C4-2B (cell line): ENCODE data around the gene BNC2.

Source experiments
- H3K27ac ChIP-seq: fragments of 450-650 bp; 2 replicates; pipeline ENCODE4 v1.5.1; 2017
- ZFX ChIP-seq: fragments of 450-650 bp; IDR thresholded peaks from 2 replicates; pipeline ENCODE4 v1.6.1; 2017
- TF ChIP-seq, protein P1 (sequence below): fragments of 450-650 bp; conservative IDR thresholded peaks from 2 replicates; pipeline ENCODE4 v1.5.1; 2017; ENCODE audit warnings: mild to moderate bottlenecking

The BNC2 gene

GRCh38 chr9:16867576-16868311 lies 2.7 kb downstream of the BNC2 start:
- no peak overlapping the region for H3K27ac ChIP-seq

GRCh38 chr9:16866587-16866986 lies 3.9 kb downstream of the BNC2 start:
- no peak for TF ChIP-seq ZFX
- TF ChIP-seq, protein P1, sequence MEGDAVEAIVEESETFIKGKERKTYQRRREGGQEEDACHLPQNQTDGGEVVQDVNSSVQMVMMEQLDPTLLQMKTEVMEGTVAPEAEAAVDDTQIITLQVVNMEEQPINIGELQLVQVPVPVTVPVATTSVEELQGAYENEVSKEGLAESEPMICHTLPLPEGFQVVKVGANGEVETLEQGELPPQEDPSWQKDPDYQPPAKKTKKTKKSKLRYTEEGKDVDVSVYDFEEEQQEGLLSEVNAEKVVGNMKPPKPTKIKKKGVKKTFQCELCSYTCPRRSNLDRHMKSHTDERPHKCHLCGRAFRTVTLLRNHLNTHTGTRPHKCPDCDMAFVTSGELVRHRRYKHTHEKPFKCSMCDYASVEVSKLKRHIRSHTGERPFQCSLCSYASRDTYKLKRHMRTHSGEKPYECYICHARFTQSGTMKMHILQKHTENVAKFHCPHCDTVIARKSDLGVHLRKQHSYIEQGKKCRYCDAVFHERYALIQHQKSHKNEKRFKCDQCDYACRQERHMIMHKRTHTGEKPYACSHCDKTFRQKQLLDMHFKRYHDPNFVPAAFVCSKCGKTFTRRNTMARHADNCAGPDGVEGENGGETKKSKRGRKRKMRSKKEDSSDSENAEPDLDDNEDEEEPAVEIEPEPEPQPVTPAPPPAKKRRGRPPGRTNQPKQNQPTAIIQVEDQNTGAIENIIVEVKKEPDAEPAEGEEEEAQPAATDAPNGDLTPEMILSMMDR = no peak
- no peak overlapping the region for H3K27ac ChIP-seq

More at GRCh38 chr9:16867576-16868311, 2.7 kb downstream of the BNC2 start:
- TF ChIP-seq, protein P1 = no peak
- TF ChIP-seq ZFX = no peak

DNA sequence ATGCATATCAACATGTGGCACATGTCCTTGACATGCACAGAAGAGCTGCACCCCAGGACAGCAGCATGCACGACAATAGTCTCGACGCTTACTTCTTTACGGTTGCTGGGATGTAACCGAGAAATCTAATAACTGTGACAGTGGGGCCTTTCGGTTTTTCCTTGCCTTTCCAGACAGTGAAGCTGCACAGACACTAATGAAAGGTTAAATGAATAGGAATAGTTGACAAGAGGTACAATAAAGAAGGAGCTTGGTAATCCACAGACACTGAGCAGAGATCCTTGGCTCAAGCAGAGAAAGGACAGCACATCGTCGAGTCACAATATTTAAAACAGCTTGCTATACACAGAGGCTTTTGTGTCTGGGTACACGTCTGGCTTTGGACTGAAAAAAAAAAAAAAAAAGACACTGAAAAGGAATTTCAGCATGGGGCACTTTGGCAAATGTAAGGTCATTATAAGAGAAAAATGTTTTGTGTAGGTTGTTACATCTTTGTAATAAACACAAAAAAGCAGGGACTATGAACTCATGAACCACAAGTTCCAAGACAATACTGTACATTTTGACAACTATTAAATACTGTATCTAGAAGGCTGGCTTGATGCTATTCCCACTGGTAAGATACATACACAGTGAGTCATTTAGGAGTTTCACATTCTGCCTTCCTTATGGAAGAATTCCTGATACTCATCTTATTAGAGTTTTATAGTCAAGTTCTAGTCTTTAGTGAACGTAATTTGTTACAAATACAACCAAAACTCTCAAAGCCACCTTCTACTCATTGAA lies 5.6 kb downstream of the BNC2 start:
- TF ChIP-seq ZFX = no peak
- TF ChIP-seq, protein P1 = no peak
- H3K27ac ChIP-seq = no peak overlapping the region

DNA sequence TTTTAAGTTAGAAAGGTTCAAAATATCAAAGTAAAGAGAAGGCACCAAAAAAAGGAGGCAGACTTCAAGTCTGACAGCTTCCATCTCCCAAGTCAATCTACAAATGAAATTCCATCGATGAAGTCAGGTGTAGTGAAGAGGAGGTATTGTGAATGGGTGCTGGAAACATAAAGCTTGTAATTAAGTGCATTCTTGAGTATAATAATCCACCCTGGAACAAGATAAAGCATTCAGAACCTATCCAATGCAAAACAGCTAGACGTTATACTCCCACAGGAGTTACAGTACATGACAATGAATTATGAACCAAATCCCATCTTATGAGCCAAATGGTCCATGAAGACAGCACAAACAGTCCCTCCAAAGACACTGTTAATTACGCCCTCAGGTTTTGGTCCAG lies 22.3 kb downstream of the BNC2 start:
- TF ChIP-seq ZFX = no peak
- TF ChIP-seq, protein P1 = no peak
- no peak overlapping the region for H3K27ac ChIP-seq

GRCh38 chr9:16846986-16847385 lies 23.5 kb downstream of the BNC2 start:
- no peak for TF ChIP-seq ZFX
- TF ChIP-seq, protein P1 = no peak
- no peak overlapping the region for H3K27ac ChIP-seq

GRCh38 chr9:16846367-16846766 lies 24.1 kb downstream of the BNC2 start:
- TF ChIP-seq, protein P1 = no peak
- no peak for TF ChIP-seq ZFX
- no peak overlapping the region for H3K27ac ChIP-seq

DNA sequence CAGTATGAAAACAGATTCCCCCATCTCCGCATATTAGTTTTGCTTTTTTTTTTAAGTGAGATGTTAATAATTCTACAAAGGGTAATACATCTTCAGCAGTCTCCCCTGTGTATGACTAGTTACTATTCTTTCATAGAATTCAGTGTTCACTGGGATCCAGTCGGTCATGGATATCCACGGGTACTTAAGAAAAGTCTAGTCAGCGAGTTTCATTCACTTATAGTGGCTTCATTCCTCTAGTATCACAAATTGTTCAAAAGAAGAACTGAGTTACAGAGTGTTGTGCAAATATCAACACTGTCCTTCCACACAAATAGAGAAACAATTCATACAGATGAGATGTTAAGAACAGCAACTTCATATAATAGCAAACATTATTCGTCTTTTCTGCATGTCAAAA lies 35.7 kb downstream of the BNC2 start:
- no peak overlapping the region for H3K27ac ChIP-seq
- no peak for TF ChIP-seq ZFX
- TF ChIP-seq, protein P1 = no peak
